ENCODE measurements around the gene SLC17A7. TPM values are rescaled to one million over a fixed set of nuclear protein-coding genes. Genes with fewer than 3 reads are reported as not detected.

SLC17A7 gene
- total and polyA plus RNA-seq, 2 of the 13 experiments (the other 11 are each of a cell fraction or from before 2014, with no cell fraction given): 0.32 TPM; not detected in 1

DNA sequence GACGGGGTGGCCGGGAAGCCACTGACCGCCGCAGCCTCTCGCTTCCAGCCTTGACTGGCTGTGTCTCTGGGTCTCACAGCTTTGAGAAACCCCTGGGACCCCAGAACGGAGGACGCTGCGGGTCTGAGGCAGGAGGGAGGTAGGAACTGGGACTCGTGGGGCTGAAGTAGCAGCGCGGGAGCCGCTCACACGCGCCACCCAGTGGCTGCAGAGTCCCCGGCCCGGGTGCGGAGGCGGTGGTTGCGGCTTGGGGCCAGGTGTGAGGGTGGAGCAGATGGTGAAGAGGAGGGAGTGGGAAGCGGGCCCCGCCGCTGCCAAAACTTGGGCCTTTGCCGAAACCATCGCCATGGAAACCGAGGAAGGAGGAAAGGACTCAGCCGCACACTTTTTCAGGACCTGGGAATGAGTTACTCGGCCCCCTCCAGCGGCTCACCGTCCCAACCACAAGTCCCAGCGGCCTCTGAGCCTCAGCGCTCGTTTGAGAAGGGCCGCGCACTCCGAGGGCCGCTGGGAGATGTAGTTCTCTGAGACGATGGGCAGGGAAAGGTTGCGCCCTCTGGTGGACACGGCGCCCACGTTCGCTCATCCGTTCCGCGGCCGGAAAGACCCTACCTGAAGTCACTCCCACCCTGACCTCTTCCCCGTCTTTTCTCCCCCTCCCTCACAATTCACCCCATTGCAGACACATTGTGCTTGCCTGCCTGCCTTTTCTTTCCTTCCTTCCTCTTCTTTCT, 2.2 kb upstream of the SLC17A7 start (continued):
- TF ChIP-seq, protein P1, sequence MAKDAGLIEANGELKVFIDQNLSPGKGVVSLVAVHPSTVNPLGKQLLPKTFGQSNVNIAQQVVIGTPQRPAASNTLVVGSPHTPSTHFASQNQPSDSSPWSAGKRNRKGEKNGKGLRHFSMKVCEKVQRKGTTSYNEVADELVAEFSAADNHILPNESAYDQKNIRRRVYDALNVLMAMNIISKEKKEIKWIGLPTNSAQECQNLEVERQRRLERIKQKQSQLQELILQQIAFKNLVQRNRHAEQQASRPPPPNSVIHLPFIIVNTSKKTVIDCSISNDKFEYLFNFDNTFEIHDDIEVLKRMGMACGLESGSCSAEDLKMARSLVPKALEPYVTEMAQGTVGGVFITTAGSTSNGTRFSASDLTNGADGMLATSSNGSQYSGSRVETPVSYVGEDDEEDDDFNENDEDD (CRISPR knock-in tag; IDR thresholded peaks at IDR 0.05; ENCODE audit: borderline replicate concordance): no peak
- TF ChIP-seq KDM5A (IDR thresholded peaks at IDR 0.05; ENCODE audit: borderline replicate concordance, low read length) (peak; percentile 51; the same call in 1 of the 2 replicates), FOXK2 (IDR thresholded peaks at IDR 0.05) (no peak), NR2C2 (CRISPR knock-in tag; IDR thresholded peaks at IDR 0.05; ENCODE audit: borderline replicate concordance) (peak; percentile 77), ZNF232 (CRISPR knock-in tag; IDR thresholded peaks at IDR 0.05; ENCODE audit: borderline replicate concordance) (no peak), HOXA9 (CRISPR knock-in tag; IDR thresholded peaks at IDR 0.05; ENCODE audit: borderline replicate concordance) (no peak), NFATC3 (CRISPR knock-in tag; IDR thresholded peaks at IDR 0.05) (0 out of 2 replicates have a peak, but pooled peaks have one; percentile 57), ZEB1 (IDR thresholded peaks at IDR 0.05; ENCODE audit: insufficient replicate concordance, low read depth) (peak; percentile 37), AGO1 (IDR thresholded peaks at IDR 0.05; ENCODE audit: low read depth, low read length, poor library complexity, severe bottlenecking) (peak; percentile 70)
- TF ChIP-seq, protein P2, sequence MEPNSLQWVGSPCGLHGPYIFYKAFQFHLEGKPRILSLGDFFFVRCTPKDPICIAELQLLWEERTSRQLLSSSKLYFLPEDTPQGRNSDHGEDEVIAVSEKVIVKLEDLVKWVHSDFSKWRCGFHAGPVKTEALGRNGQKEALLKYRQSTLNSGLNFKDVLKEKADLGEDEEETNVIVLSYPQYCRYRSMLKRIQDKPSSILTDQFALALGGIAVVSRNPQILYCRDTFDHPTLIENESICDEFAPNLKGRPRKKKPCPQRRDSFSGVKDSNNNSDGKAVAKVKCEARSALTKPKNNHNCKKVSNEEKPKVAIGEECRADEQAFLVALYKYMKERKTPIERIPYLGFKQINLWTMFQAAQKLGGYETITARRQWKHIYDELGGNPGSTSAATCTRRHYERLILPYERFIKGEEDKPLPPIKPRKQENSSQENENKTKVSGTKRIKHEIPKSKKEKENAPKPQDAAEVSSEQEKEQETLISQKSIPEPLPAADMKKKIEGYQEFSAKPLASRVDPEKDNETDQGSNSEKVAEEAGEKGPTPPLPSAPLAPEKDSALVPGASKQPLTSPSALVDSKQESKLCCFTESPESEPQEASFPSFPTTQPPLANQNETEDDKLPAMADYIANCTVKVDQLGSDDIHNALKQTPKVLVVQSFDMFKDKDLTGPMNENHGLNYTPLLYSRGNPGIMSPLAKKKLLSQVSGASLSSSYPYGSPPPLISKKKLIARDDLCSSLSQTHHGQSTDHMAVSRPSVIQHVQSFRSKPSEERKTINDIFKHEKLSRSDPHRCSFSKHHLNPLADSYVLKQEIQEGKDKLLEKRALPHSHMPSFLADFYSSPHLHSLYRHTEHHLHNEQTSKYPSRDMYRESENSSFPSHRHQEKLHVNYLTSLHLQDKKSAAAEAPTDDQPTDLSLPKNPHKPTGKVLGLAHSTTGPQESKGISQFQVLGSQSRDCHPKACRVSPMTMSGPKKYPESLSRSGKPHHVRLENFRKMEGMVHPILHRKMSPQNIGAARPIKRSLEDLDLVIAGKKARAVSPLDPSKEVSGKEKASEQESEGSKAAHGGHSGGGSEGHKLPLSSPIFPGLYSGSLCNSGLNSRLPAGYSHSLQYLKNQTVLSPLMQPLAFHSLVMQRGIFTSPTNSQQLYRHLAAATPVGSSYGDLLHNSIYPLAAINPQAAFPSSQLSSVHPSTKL (CRISPR knock-in tag; IDR thresholded peaks at IDR 0.05): no peak
- TF ChIP-seq, protein P3, sequence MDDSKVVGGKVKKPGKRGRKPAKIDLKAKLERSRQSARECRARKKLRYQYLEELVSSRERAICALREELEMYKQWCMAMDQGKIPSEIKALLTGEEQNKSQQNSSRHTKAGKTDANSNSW (CRISPR knock-in tag; IDR thresholded peaks at IDR 0.05; ENCODE audit: borderline replicate concordance): 0 out of 2 replicates have a peak, but pooled peaks have one; percentile 56
- TF ChIP-seq, protein P4, sequence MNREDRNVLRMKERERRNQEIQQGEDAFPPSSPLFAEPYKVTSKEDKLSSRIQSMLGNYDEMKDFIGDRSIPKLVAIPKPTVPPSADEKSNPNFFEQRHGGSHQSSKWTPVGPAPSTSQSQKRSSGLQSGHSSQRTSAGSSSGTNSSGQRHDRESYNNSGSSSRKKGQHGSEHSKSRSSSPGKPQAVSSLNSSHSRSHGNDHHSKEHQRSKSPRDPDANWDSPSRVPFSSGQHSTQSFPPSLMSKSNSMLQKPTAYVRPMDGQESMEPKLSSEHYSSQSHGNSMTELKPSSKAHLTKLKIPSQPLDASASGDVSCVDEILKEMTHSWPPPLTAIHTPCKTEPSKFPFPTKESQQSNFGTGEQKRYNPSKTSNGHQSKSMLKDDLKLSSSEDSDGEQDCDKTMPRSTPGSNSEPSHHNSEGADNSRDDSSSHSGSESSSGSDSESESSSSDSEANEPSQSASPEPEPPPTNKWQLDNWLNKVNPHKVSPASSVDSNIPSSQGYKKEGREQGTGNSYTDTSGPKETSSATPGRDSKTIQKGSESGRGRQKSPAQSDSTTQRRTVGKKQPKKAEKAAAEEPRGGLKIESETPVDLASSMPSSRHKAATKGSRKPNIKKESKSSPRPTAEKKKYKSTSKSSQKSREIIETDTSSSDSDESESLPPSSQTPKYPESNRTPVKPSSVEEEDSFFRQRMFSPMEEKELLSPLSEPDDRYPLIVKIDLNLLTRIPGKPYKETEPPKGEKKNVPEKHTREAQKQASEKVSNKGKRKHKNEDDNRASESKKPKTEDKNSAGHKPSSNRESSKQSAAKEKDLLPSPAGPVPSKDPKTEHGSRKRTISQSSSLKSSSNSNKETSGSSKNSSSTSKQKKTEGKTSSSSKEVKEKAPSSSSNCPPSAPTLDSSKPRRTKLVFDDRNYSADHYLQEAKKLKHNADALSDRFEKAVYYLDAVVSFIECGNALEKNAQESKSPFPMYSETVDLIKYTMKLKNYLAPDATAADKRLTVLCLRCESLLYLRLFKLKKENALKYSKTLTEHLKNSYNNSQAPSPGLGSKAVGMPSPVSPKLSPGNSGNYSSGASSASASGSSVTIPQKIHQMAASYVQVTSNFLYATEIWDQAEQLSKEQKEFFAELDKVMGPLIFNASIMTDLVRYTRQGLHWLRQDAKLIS (CRISPR knock-in tag; IDR thresholded peaks at IDR 0.05): no peak
